ENCODE data around the gene NUB1.

NUB1 gene

GRCh38 chr7:151425670-151426440, 84.2 kb downstream of the NUB1 start:
- DNase-seq (ENCODE audit: low read depth in 1 of 2, low spot score in 1 of 2), result no peak
- in situ Hi-C loops (cut with HindIII; ENCODE audit: low pct_unique_long_range_greater_than_20kb, low sequenced_read_pairs), result no loop called here
- TF ChIP-seq JUND (IDR thresholded peaks at IDR 0.05; ENCODE audit: low read depth), result no peak

GRCh38 chr7:151426441-151426903, 84.9 kb downstream of the NUB1 start:
- DNase-seq (ENCODE audit: low read depth in 1 of 2, low spot score in 1 of 2), result no peak
- in situ Hi-C loops (cut with HindIII; ENCODE audit: low pct_unique_long_range_greater_than_20kb, low sequenced_read_pairs), result no loop called here

GRCh38 chr7:151426904-151427704, 85.5 kb downstream of the NUB1 start:
- in situ Hi-C loops (cut with HindIII; ENCODE audit: low pct_unique_long_range_greater_than_20kb, low sequenced_read_pairs), result no loop called here
- TF ChIP-seq JUND (IDR thresholded peaks at IDR 0.05; ENCODE audit: low read depth), result no peak
- DNase-seq (ENCODE audit: low read depth in 1 of 2, low spot score in 1 of 2), result no peak

More at GRCh38 chr7:151426441-151426903, 84.9 kb downstream of the NUB1 start:
- TF ChIP-seq JUND (IDR thresholded peaks at IDR 0.05; ENCODE audit: low read depth), result no peak

- in situ Hi-C loops (cut with HindIII; ENCODE audit: low pct_unique_long_range_greater_than_20kb, low sequenced_read_pairs), result no loop called here
- DNase-seq (ENCODE audit: low read depth in 1 of 2, low spot score in 1 of 2), result no peak
- TF ChIP-seq JUND (IDR thresholded peaks at IDR 0.05; ENCODE audit: low read depth), result no peak
These were observed 86.2 kb downstream of the NUB1 start for GRCh38 chr7:151427705-151428377.
